OCI-LY3 (cell line): ENCODE data around the gene OPN4.

ENCODE experiments used
- EZH2phosphoT487 ChIP-seq: fragments of 200-600 bp; shearing (Covaris generic); IDR thresholded peaks from 2 replicates; pipeline ENCODE4 v1.6.1; 2018; ENCODE audit warnings: antibody characterized with exemption, mixed run types, low read depth
- TF ChIP-seq, protein P1 (sequence below): fragments of 200-600, 300-600 bp; sonication (generic); IDR thresholded peaks from 2 replicates; pipeline ENCODE4 v1.5.1; 2014; ENCODE audit warnings: antibody characterized with exemption, low read length, low read depth

DNA sequence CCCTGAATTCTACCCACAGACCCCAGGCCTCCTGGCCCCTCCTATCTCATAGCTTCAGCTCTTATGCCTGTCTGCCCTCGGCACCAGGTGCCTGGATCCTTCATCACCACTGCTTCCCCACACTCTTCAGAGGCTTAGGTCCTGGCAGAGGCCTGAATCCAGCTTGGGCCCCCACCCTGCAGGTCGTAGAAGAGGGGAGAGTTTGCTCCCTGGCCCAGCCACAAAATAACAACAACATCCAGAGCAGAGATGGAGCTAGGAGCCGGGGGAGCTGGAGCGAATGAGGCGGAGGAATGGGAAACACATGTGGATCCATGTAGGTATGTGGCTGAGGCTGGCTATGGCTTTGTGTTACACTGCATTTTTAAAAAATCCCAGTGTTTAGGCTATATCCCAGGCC lies 7.8 kb upstream of the OPN4 start:
- TF ChIP-seq, protein P1, sequence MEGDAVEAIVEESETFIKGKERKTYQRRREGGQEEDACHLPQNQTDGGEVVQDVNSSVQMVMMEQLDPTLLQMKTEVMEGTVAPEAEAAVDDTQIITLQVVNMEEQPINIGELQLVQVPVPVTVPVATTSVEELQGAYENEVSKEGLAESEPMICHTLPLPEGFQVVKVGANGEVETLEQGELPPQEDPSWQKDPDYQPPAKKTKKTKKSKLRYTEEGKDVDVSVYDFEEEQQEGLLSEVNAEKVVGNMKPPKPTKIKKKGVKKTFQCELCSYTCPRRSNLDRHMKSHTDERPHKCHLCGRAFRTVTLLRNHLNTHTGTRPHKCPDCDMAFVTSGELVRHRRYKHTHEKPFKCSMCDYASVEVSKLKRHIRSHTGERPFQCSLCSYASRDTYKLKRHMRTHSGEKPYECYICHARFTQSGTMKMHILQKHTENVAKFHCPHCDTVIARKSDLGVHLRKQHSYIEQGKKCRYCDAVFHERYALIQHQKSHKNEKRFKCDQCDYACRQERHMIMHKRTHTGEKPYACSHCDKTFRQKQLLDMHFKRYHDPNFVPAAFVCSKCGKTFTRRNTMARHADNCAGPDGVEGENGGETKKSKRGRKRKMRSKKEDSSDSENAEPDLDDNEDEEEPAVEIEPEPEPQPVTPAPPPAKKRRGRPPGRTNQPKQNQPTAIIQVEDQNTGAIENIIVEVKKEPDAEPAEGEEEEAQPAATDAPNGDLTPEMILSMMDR = no peak
- no peak for TF ChIP-seq EZH2phosphoT487
